Muscle layer of duodenum (tissue), 2 donors: ENCODE measurements around the gene ERC2.
"Not testable (repeated sequence)": the region's sequence is repeated elsewhere in the genome, so short reads cannot be mapped to it uniquely, and the experiment has no call there.

Experiments used
- H3K27ac ChIP-seq: one replicate; pipeline ENCODE4 v1.7.0; 2013; ENCODE audit warnings: mild to moderate bottlenecking, low read length
- H3K27me3 ChIP-seq: one replicate; pipeline ENCODE4 v1.7.0; 2013; ENCODE audit warnings: low read depth, mild to moderate bottlenecking, control low read depth, low read length
- H3K36me3 ChIP-seq, 2 donors: one replicate each; pipeline ENCODE4 v1.7.0; 2013; ENCODE audit warnings: low read length in 2 of 2, control low read depth in 1 of 2, mild to moderate bottlenecking in 1 of 2; ENCODE audit not compliant: insufficient read depth in 2 of 2, control insufficient read depth in 1 of 2
- H3K4me1 ChIP-seq, 2 donors: one replicate each; pipeline ENCODE4 v1.7.0; 2013; ENCODE audit warnings: low read length in 2 of 2, mild to moderate bottlenecking in 2 of 2, control low read depth in 1 of 2, moderate library complexity in 1 of 2; ENCODE audit not compliant: insufficient read depth in 2 of 2, control insufficient read depth in 1 of 2
- H3K4me3 ChIP-seq, 2 donors: one replicate each; pipeline ENCODE4 v1.7.0; 2013; ENCODE audit warnings: low read length in 2 of 2, low read depth in 1 of 2, mild to moderate bottlenecking in 1 of 2
- H3K9me3 ChIP-seq, 2 donors: one replicate each; pipeline ENCODE4 v1.7.0; 2013; ENCODE audit warnings: low read length in 2 of 2, control low read depth in 1 of 2, mild to moderate bottlenecking in 1 of 2; ENCODE audit not compliant: control insufficient read depth in 1 of 2
- donor health status: healthy.

ERC2 gene

DNA sequence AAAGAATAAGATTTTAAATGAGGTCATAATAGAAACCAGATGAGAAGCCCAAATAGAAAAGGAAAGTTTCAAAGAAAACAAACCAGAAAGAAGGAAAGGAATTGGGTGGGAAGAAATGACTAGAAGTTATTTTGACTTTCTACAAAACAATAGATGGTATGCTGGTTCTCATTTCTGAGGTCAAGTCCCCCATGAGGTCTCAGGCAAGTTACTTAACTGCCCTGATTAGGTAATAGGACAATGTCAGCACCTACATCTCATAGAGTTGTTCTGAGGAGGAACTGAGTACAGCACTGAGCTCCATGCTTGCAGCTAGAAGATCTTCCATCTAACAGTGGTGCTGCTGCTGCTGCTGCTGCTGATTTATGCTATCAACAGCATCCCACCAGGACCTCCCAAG is 185.9 kb downstream of the ERC2 start:
- H3K4me1 ChIP-seq, result no peaks in the 10 kb centered on the region
- peaks cover 0 to 3% of the 10 kb centered on the region in 2 donors for H3K9me3 ChIP-seq
- no peak overlapping the region for H3K27ac ChIP-seq
- no peak overlapping the region for H3K4me3 ChIP-seq
- H3K27me3 ChIP-seq, result no peaks in the 10 kb centered on the region
- H3K36me3 ChIP-seq, result no peaks in the 10 kb centered on the region

DNA sequence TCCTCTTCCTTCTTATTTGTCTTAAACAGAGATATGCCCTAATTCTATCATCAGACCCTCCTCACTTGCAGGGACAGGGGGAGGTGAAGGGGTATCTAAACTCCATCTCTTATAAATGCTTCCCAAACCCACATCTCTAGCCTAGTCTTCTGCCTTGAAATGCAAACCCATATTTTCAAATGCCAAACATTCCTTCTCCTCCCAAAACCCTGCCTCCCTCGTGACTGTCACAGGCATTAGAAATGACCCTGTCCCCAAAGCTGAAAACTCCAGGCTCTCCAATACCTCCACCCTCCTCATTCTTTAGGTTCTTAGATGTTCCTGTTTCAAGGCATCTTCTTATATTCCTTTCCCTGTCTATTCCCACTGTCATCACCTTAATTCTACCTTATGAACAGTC is 191.0 kb downstream of the ERC2 start:
- Histone ChIP-seq H3K27ac (no peak overlapping the region), H3K4me1 (no peaks in the 10 kb centered on the region), H3K27me3 (no peaks in the 10 kb centered on the region), H3K4me3 (no peak overlapping the region), H3K9me3 (peaks cover 0 to 3% of the 10 kb centered on the region in 2 donors), H3K36me3 (no peaks in the 10 kb centered on the region)

DNA sequence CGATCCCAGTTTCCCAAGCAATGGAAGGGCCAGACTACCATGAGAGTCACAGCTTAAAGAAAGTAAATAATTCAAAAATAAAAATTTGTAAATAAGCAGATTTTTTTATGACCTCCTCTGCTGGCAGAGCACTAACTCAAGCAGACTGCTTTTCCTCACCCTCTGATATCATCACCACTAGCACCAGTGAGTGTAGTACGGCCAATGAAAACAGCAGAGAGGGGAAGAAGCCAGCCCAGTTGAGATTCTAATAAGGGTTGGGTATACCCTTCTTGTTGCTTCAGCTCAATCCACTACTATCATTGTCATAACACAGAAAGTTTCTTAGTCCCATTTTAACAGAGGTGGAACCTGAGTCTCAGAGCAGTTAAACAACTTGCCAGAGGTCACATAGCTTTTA is 193.1 kb downstream of the ERC2 start:
- H3K4me1 ChIP-seq, result no peaks in the 10 kb centered on the region
- H3K9me3 ChIP-seq, result peaks cover 0 to 3% of the 10 kb centered on the region in 2 donors
- no peaks in the 10 kb centered on the region for H3K27me3 ChIP-seq
- H3K27ac ChIP-seq, result no peak overlapping the region
- H3K36me3 ChIP-seq, result no peaks in the 10 kb centered on the region
- H3K4me3 ChIP-seq, result no peak overlapping the region

DNA sequence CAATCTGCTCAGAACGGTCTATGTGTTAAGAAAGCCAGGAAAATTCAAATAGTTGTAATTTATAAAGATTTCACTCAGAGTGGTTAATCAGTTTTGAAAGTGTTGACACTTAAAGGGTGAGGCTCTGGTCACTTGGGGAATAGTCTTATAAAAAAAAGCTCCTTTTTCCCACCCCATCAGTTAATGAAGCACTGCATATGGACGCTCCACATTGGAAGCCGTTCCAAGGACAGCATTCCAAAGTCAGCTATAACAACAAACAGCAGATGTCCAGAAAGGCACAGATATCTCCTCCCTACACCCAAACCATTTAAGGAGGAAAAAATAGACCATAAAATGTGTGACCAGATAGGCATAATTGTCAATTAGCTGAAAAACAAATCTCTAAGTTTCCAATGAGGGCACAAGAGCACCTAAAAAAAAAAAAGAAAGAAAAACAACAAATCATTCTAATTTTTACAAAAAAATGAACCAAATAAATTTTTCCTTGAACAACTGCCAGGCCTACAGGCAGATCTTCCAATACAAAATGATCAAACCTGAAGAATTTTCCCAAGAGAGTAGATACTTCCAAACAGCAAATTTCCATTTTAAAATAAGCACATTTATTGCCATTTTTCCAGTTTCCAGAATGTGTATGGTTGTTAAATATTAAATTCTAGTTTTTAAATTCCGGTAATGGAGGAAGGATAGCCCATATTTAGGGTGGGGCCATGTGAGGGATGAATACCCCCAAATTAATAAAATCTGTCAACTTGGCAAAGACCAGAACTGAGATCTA is 198.3 kb downstream of the ERC2 start:
- no peaks in the 10 kb centered on the region for H3K27me3 ChIP-seq
- no peaks in the 10 kb centered on the region for H3K36me3 ChIP-seq
- no peak overlapping the region for H3K27ac ChIP-seq
- H3K4me3 ChIP-seq, result no peak overlapping the region
- H3K4me1 ChIP-seq, result no peaks in the 10 kb centered on the region
- no peaks in the 10 kb centered on the region for H3K9me3 ChIP-seq

DNA sequence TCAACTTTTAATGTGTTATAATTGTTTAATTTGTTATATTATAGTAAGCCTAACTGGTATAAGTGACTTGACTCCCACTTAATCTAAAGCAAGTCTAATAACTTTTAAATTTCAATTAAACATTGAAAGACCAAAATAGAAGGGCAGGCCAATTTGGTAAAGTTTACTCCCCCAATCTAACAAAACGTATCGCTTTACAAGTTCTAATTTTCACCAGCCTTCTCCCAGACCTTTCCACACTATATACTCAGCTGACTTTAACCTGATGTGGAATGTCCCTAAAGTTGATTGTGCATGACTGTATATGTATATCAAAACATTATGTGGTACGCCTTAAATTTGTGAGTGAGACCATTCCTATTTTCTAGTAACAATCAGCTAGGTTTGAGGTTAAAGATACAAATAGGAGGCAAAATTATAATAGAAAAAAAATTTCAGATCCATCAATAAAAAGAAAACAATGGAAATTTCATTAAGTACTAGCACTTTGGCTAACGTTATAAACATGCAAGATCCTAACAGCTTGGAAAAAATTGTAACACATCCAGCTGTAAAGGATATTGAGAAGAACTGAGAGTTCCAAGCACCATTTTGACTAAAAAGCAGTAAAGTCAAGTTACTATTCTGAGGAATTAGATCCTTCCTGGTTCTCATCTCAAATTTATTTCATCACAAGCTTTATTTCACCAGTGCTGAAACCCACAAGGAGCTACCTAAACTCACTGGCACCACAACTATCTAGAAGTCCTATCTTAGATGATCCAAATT is 199.5 kb downstream of the ERC2 start:
- Histone ChIP-seq H3K9me3 (no peaks in the 10 kb centered on the region), H3K4me1 (no peaks in the 10 kb centered on the region), H3K36me3 (no peaks in the 10 kb centered on the region), H3K4me3 (no peak overlapping the region), H3K27me3 (no peaks in the 10 kb centered on the region), H3K27ac (no peak overlapping the region)

DNA sequence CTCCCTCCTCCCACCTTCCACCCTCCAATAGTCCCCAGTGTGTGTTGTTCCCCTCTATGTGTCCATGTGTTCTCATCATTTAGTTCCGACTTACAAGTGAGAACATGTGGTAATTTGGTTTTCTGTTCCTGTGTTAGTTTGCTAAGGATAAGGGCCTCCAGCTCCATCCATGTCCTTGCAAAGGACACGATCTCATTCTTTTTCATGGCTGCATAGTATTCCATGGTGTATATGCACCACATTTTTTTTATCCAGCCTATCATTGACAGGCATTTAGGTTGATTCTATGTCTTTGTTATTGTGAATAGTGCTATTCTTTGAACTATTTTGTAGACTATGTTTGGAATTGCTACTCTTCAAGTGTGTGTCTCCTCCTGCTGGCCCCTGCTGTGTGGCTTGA is 206.4 kb downstream of the ERC2 start:
- not testable (repeated sequence) for H3K4me1 ChIP-seq, H3K4me3 ChIP-seq, H3K36me3 ChIP-seq

DNA sequence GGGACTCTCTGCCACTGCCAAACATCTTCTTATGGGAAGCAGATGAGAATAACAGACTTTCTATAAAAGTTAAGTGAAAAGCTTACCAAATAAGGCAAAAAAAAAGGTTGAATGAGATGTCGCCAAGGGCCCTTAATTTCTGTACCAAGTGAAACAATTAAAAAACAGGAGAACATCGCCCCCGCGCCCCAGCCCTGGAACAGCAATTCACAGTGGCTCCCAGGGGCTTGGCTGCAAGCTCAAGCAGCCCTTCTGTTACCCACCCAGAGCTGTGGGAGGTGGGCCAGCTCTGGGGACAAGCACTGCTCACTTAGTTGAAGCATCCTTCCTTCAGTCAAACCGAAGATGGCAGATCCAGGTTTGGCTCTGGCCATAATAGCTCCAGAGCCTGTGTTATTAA is 208.0 kb downstream of the ERC2 start:
- H3K27ac ChIP-seq, result no peak overlapping the region
- H3K36me3 ChIP-seq, result no peaks in the 10 kb centered on the region
- no peak overlapping the region for H3K4me3 ChIP-seq
- no peaks in the 10 kb centered on the region for H3K9me3 ChIP-seq
- no peaks in the 10 kb centered on the region for H3K27me3 ChIP-seq
- no peaks in the 10 kb centered on the region for H3K4me1 ChIP-seq

More for the DNA sequence above, 206.4 kb downstream of the ERC2 start:
- not testable (repeated sequence) for H3K27me3 ChIP-seq, H3K9me3 ChIP-seq, H3K27ac ChIP-seq

DNA sequence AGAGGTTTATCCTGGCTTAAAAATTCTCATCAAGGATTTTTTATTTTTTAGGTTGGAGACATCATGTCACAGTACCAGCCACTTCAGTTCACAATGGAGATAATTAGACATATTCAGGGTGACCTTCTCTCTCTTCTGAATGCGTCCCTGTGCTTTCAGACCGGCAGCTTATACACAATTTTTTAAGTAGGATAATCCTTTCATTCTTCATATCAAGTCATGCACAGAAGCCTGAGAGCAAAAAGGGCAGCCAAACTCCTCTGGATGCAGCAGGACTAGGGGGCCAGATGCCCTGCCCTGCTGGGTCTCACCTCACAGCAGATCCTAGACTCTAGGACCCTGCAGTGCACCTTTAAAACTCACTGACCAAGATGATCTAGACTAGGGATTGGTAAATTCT is 210.4 kb downstream of the ERC2 start:
- H3K9me3 ChIP-seq, result no peaks in the 10 kb centered on the region
- no peaks in the 10 kb centered on the region for H3K27me3 ChIP-seq
- no peaks in the 10 kb centered on the region for H3K4me1 ChIP-seq
- no peak overlapping the region for H3K4me3 ChIP-seq
- H3K27ac ChIP-seq, result no peak overlapping the region
- no peaks in the 10 kb centered on the region for H3K36me3 ChIP-seq

DNA sequence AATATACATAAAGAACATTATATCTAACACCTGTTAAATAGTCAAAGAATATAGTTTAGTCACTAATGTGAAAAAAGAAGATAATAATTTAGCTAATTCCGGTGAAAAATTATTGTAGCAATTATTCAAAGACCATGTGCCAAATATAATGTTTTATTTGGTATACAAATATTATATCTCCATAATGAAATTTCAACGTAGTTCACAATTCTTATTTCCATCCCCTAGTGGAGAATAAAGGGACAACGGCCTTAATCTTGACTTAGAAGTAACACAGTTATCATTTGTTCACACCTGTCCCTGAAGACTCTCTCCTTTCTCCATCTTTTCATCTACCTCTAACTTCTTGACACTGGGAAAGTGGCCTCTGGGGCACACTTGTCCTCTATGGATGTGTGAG is 213.4 kb downstream of the ERC2 start:
- H3K9me3 ChIP-seq, result no peaks in the 10 kb centered on the region
- no peak overlapping the region for H3K27ac ChIP-seq
- no peak overlapping the region for H3K4me3 ChIP-seq
- no peaks in the 10 kb centered on the region for H3K36me3 ChIP-seq
- H3K27me3 ChIP-seq, result no peaks in the 10 kb centered on the region
- no peaks in the 10 kb centered on the region for H3K4me1 ChIP-seq

DNA sequence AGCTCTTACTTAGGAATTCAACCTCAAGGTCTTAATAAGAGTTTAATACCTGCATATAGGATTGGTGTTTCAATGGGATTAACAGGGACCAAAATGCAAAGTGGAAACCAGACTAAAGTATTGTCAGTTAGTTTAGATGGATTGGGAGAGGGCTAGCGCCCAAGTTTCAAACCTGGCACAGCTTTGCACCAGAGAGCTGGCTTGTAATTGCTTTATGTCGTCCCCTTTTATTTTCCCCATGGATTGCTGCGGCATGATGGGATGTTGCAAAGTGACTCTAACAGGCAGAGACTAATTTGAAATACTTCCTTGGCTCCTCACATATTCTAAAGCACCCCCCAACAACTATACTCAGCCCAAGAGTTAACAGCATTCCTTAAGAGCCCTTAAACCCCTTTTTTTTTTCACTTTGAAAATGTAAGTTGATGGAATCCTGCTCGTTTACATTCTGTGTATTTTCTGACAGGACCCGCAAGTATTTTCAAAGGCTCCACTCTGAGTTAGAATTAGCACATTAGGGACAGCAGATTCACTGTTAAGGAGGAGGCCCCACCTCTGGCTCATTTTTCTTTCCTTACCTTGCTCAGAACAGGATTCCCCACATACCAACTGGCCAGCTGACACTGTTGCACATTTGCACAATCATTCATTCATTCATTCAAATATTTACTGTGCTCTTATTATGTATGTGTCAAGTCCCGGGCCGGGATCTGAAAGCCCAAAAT is 214.2 kb downstream of the ERC2 start:
- Histone ChIP-seq H3K27ac (no peak overlapping the region), H3K36me3 (no peaks in the 10 kb centered on the region), H3K4me1 (no peaks in the 10 kb centered on the region), H3K4me3 (no peak overlapping the region), H3K9me3 (no peaks in the 10 kb centered on the region), H3K27me3 (no peaks in the 10 kb centered on the region)

DNA sequence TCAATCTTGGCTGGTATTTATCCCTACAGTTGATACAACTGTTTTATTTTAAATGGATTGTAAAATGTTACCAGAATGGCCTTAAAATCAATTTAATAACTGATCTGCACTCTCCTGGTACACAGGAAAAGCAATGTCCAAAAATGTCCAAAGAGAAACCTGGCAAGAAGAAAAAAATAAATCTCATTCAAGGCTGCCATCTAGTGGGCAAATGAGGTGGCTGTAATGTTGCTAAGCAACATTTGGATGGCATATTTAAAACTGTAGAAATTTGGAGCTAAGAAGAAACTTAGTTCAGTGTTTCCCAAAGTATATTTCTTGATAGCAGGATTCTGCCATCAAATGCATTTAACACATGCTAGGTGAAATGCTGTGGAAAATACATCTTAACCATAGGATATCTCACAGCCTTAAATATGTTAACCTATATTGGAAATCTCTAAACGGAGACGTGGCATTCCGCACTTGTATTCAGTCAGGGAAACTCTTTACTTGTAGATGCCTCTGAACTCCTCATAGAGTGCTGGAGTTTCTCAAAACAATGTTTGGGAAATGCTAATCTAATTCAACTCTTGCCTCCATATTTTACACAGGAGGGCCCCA is 216.8 kb downstream of the ERC2 start:
- no peaks in the 10 kb centered on the region for H3K9me3 ChIP-seq
- no peaks in the 10 kb centered on the region for H3K4me1 ChIP-seq
- H3K27me3 ChIP-seq, result no peaks in the 10 kb centered on the region
- no peaks in the 10 kb centered on the region for H3K36me3 ChIP-seq
- H3K4me3 ChIP-seq, result no peak overlapping the region
- no peak overlapping the region for H3K27ac ChIP-seq
